HG03060 (cell line): ENCODE data around the gene NKD2.
"Not testable (repeated sequence)": the region's sequence is repeated elsewhere in the genome, so short reads cannot be mapped to it uniquely, and the experiment has no call there.

ENCODE experiments used
- ATAC-seq: cut with Tn5 transposase; IDR thresholded peaks from one replicate; pipeline ENCODE4 v1.9.1; 2021; ENCODE audit warnings: low read depth, moderate number of reproducible peaks; ENCODE audit not compliant: unreplicated experiment

NKD2 gene

DNA sequence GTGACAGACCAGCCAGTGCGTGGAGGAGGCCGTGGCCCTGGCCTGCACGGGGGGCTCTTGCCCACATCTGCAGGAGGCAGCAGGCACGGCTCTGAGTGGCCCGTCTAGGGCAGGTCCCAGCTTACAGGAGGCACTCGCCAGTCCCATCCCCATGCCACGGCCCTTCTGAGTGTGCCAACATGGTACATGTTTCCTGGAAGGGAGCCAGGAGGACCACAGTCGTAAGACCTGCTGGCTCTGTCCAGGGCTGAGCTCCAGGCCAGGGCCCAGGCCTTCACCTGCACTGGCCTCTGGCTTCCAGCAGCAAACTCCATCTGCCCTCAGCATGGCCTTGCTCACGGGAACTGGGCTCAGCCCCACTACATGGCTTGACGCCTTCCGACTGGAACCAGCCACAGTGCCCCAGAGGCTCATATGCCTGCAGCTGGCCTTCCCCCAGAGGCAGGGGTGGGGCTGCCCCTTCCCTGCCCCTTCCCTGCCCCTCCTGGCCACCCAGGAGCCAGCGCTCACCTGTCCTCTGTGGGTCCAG lies 3.8 kb downstream of the NKD2 start:
- ATAC-seq, result no peak

DNA sequence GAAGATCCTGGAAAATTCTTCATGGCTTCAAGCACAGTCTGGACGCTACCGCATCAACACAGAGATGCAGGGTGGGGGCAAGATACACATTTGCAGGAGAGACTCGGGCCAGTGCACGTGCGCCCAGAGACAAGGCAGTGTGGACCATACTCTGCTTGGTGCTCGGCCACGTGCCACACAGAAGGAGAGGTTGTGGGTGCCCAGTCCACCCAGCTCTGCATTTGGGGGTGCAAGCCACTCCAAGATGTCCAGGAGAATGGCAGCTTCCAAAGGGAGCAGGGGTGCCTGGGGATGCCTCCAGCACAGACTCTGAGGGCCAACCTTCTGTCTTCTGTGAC lies 4.3 kb downstream of the NKD2 start:
- ATAC-seq, result no peak

DNA sequence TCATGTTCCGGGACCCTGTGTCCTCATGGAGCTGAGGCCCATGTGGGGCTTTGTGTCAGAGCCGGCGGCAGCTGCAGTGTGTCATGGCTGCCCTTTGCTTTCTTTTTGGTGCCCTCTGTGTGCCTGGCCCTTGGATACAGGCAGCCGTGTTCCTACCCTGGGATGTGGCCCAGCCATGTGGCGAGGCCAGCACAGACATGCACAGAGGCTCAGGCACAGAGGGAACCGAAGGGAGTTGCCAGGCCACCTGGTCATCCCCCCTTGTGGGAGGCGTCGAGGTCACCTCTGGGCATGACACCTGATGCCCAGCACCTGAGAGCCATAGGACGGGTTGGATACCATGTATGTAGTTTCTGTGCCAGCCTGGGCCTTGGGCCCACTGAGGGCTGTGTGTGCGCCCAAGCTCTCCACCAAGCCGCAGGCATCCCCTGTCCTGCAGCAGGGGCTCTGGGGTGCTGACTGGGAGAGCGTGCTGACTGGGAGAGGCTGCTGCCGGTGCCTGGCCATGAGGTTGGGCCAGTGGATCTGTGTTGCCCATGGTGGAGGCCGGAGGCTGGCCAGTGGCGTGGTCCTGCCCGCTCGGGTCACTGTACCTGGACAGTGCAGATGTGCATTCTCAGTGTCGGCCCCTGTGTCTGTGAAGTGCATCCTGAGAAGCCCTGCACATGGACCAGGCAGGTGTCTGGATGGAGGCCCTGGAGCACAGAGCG lies 4.8 kb downstream of the NKD2 start:
- no peak for ATAC-seq

DNA sequence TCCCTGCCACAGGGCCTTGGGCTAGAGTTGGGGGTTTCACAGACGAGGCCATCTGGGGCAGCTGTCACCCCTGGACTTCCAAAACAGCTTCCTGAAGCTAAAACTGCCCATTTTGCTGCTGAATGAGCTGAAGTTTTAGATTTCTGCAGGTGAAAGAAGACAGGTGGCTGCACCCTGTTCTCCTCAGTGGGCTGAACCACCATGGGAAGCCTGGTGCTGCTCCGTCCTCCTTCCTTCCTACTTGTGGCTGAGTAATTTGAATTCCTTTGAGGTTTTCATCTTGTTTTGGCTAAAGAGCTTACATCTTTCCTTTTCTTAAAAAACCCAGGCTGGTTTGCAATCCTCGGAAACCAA lies 5.3 kb downstream of the NKD2 start:
- ATAC-seq, result no peak

DNA sequence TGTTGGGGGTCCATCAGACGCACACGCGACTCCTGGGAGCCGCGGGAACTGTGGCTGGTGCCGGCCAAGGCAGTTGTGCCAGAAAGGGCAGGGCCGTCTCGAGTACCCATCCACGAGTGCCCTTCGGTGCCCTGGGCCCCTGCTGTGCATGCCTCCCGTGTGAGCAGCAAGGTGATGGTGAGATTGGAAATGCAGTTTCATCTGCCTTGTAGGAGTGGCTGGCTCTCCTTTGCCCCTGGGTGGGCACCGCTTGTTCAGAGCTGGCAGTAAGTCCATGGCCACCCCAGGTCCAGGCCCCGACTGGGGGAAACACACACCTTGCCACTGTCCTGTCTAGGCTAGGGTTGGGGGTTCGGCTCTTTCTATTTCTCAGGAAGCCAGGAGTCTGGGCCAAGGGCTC lies 5.7 kb downstream of the NKD2 start:
- no peak for ATAC-seq

DNA sequence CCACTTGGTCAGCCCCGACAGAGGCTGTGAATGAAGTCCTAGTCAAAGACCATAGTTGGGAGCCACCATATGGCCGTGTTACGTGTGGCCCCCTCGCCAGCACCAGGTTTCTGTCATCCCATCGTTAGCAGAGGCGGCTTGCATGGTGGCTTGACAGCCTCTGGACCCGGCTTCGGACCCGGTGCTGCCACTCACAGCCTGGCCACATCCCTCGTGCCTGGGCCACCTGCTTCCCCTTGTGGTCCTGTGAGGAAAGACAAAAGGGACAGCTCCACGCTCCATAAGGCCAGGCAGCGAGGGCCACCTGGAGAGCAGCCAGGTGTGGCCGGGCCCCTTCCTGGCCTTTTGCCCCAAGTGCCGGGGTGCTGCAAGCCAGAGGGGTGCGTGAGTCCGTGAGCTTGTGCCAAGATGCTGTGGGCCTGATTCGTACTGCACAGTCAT lies 6.2 kb downstream of the NKD2 start:
- no peak for ATAC-seq

DNA sequence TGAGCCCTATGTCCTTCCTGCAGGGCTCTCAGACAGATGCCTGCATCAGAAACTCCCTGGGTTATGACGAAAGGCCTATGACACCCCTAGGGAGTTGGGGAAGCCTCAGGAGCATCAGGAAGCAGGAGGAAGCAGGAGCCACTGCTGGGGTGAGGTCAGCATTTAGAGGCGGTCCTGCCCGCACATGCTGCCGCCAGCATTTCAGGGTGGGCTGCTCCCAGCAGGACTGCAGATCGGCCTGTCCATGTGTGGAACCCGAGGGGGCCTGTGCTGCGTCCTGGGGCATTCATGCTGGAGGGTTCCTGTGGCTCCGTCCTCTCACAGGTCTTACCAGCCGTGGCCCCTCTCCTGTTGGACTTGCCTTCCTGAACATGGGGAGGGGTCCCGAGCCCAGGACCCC lies 6.9 kb downstream of the NKD2 start:
- ATAC-seq, result no peak

DNA sequence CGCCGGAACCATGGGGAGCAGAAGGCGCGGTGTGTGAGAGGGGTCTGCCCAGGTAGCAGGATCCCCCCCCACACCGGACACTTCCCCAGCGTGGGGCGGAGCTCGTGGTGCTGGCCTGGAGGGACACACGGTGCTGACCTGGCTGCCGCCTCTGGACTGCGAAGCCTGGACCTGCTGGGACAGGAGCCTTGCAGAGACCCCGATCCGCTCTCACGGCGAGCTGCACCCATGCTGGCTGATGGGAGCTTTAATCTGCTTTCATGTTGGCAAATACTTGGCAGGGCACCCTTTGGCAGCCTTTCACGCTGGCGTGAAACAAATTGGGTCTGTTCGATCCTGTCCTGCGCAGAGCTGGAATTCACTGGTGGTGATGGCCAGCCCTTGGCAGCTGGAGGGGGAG lies 7.4 kb downstream of the NKD2 start:
- ATAC-seq, result no peak

DNA sequence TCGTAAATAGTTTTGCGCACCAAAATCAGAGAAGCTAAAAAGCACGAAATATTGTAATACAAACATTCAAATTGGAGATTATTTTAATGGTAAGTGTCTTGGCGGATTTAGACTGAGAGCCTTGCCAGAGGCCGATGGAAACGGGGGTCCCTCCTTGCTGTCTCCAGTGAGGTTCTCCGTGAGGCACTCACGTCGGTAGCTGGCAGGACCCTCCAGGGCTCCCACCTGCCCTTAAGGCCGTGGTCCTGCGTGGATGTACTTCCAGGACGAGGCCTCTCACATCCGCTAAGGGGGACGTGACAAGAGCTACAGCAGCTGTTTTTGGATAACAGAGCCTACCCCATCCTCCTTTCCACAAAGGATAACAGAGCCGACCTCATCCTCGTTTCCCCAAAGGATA lies 7.9 kb downstream of the NKD2 start:
- ATAC-seq, result no peak

DNA sequence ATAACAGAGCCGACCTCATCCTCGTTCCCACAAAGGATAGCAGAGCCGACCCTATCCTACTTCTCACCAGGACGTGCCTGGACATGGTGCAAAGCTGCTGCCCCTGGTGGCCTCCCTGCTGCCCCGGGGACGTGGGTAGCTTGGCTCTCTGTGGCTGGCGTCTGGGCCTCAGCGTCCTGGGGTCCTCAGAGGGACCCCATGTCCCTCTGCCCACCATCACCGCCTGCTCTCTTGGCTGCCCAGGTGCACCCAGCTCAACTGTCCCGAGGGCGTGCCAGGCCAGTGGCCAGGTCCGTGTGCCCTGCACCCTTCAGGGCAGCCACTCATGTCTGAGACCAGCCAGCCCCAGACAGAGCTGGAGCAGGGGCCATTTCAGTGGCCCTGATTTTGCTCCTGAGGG lies 8.5 kb downstream of the NKD2 start:
- ATAC-seq, result no peak

DNA sequence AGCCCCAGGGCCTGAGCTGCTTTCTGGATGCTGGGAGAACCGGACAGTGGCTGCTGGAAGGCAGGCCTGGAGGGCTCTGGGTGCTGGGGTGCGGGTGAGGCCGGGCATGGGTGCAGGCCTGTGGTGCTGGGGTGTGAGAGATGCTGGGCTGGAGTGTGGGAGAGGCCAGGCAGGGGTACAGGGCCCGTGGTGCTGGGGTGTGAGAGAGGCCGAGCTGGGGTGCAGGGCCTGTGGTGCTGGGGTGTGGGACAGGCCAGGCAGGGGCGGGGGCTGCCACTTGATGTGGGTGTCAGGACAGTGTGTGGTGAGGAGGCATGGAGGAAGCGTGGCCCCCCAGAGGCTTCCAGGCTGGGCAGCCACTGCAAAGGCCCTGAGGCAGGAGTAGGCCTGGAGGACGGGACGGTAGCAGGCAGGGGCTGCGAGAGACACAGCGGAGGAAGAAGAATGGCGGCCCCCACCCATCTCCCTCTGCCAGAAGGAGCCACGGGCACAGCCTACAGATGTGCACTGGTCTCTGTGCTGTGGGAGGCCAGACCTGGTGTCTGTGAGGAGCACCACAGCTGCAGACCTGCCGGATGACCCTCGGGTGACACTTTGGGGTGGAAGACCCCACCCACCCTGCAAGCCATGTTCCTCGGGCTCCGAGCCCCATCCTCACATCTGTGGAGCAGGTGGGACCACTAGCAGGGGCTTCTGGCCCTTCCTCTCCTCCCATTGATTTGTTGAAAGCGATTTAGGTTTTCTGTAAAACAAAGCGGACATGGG lies 9.3 kb downstream of the NKD2 start:
- ATAC-seq, result no peak

DNA sequence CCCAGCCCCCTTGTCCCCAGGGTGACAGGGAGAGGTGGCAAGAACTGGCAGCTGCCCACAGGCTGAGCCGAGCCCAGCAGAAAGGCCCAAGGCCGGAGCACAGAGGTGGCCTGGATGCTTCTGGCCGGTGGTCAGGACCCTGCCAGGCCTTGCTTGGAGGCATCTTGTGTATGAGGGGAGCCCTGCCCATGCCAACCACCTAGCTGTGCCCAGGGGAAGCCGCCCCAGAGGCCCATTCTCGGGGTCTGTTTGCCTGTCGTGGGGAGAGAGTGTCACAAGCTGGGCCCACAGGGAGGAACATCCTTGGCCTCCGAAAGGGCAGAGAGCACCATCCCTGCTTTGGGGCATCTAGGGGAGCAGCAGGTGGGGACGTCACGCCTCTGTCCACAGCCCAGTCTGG lies 10.0 kb downstream of the NKD2 start:
- no peak for ATAC-seq

DNA sequence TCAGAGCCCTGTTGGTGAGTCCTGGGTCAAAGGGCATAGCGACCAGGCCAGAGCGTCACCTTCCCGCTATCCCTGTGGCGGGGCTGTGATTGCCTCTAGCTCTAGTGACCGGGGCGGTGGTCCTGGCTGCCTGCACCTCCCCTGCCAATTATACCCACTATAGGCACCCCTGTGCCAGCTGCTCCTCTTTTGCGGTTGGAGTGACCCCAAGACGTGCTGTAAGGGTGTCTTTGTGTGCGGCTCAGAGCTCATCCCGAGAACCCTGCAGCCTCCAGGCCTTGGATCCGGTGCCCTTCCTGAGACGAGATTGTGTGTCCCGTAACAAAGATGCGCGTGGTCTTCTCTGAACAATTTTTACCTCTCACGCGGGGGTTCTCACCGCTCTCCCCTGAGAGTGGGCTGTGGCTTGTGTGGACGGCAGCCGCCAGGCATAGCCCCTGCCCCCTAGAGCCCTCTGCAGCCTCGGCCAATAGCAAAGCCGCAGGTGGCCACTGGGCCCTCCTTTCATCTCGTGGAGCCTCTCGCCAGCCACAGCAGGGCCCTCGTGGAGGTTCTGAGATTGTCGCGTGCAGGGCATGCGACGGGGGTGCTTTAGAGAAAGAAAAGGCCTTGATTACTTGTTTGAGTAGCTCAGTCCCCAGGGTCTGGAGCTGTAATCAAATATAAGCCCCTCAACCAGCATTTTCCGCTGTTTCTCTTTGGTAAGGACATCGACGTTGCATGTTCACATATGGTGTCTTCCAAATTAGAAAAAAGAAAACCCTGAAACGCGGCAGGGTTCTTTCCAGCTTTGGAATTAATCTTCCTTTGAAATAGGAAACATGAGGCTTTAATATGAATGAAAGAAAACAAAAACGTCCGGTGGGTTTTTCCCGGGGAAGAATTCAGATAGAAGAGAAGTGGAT lies 10.7 kb downstream of the NKD2 start:
- no peak for ATAC-seq

DNA sequence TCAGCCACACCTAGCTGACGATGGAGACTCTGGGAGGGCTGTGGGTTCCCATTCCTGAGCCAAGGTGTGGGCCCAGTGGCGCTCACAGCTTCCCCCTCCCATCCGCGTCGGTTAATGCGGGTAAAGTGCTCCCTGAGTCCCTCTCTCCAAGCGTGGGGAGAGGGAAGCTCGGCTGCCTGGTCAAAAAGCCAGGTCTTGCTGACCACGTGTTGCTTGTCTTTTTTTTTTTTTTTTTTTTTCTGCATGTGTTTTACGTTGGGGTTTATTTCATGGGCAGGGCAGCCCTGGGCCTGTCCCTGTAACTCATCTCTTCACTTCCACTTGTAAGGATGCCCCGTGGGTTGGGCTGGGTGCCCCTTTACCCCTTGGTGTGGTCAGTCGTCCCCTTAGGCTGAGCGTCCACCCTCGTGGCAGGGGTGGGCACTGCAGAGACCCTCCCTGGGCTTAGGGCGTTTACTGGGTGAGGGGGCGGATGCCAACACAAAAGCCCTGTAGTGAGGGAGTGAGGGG lies 11.9 kb downstream of the NKD2 start:
- no peak for ATAC-seq

DNA sequence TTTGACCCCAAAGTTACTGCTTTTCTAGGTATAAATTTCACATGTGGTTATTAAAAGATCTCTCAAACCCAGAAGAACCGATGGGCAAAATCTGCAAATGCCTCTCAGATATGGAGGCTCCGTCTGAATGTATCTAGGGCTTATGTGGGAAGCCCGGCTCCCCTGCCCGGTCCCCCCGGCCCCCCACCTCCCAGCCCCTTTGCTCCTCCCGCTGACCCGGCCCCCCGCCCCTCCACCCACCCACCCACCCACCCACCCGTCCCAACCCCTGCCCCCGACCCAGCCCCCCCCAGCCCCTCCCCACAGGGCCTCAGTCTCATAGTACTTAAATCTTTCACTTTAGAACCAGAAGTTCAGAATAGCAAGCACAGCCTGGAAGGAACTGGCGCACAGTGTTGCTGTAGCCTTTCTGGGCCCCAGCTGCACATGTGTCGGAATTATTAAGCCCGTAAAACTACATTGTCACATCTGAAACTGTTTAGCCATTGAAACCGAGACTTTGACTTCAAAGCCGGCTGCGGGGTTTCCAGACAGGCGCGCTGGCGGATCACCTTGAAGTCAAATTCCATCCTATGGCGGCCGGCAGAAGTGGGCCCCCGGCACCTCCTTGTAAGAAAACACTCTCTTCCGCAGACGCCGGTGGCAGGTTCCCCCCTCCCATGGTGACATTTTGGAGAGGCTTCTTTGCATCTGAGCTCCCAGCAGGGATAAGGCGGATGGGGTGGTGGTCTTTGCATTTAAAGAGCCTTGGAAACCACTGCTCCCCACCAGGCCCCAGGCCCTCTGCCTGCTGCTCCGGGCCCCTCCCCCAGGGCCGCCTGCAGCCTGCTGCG lies 12.8 kb downstream of the NKD2 start:
- no peak for ATAC-seq

DNA sequence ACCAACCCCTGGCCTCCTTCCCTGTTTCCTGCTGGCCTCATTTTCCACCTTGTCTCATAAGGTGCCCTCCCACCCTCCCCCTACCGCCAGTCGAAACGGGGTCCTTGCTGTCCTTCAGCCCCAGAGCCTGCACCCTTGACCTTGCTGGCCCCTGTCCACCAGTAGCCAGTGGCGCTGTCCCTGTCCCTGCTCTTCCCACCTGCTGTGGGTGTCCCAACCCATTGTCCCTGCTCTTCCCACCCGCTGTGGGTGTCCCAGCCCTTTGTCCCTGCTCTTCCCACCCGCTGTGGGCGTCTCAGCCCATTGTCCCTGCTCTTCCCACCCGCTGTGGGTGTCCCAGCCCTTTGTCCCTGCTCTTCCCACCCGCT lies 13.4 kb downstream of the NKD2 start:
- ATAC-seq, result not testable (repeated sequence)

DNA sequence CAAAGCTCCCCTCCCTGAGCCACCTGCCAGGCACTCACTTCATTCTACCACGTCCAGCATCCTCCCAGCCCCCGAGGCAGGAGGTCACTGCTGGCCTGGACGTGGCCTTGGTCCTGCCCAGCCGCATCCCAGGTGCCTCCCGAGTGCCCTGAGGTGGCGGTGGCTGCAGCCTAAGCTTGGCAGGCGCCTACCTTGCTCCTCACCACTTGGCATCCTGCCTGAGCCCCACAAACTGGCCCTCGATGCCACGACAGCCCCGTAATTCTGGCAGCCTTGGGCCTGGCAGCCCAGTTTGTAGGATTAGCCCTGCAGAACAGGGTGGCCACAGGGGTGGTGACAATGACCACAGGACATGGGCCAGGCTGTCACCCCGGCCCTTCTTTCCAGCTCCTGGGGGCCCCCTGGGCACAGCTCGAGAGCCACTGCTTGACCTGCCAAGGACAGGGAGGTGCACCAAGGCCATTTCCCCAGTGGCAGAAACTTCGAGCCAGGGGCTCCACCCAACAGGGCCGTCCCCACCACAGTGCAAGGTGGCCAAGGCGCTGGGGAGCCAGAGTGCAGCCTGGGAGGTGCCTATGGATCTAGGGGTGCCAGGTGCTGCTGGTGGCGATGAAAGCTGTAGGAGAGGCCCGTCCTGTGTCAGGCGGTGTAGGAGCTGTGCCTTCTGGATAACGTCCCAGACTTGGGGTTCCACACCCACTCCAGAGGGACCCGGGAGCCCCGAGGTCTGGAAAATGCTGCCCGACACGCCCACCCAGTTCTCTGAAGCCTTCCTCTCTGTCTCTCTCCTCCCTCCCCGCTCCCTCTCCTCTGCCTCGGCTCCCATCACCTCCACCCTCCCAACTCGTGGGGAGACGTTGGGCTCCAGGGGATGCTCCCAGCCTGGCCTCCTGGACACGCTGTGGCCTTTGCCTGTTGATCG lies 18.4 kb downstream of the NKD2 start:
- ATAC-seq, result no peak

DNA sequence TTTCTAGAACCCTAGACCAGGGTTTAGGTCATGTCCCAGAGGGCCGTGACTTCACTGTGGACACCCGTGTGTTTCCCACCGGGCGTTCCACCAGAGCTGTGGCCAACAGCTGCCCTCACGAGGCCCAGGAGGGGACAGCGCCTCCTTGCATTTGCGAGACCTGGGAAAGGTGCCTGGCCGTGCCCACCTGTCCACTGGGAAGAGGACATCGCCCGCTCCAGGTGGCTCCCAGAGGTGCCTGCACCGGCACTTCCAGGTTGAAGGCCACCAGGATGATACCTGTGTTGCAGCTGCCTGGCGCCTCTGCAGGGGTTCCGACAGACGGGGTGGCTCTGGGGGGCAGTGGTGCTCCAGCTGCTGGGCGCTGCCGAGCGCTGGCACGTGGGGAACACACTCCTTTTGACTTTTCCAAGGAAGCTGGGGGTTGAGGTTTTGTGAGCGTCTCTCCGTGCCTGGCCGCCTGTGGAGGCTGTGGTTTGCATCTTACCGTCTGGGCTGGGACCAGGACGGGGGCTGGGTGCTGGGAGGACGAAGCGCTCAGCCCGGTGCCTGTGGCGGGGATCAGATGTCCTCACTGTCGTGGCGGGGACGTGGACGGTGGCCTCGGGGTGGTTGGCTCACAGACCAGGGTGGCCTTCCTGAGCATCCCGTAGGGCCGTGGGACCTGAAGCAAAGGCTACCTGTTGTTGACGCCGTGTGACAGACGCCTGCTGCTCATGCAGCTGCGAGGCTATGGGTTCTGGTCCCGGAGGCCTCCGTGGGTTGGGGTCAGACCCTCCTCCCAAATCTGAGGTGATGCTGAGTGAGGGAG lies 19.2 kb downstream of the NKD2 start:
- ATAC-seq, result no peak
